Uterus (tissue), 2 donors: ENCODE data around the gene LARGE2.

Experiments used
- POLR2A ChIP-seq, 2 donors: fragments of 450-650 bp; IDR thresholded peaks; one replicate each; pipeline ENCODE4 v1.6.1; 2016; ENCODE audit warnings: antibody characterized with exemption in 2 of 2, mild to moderate bottlenecking in 1 of 2, moderate library complexity in 1 of 2
- TF ChIP-seq, protein P1 (sequence below), 4 experiments: fragments of 200-600 bp in 2 of 4; fragments of 450-650 bp in 2 of 4; sonication (generic) in 2 of 4; IDR thresholded peaks; one replicate each; pipeline ENCODE4 v1.5.1; 2016 to 2019; ENCODE audit warnings: antibody characterized with exemption in 4 of 4, mild to moderate bottlenecking in 2 of 4, moderate library complexity in 1 of 4

DNA sequence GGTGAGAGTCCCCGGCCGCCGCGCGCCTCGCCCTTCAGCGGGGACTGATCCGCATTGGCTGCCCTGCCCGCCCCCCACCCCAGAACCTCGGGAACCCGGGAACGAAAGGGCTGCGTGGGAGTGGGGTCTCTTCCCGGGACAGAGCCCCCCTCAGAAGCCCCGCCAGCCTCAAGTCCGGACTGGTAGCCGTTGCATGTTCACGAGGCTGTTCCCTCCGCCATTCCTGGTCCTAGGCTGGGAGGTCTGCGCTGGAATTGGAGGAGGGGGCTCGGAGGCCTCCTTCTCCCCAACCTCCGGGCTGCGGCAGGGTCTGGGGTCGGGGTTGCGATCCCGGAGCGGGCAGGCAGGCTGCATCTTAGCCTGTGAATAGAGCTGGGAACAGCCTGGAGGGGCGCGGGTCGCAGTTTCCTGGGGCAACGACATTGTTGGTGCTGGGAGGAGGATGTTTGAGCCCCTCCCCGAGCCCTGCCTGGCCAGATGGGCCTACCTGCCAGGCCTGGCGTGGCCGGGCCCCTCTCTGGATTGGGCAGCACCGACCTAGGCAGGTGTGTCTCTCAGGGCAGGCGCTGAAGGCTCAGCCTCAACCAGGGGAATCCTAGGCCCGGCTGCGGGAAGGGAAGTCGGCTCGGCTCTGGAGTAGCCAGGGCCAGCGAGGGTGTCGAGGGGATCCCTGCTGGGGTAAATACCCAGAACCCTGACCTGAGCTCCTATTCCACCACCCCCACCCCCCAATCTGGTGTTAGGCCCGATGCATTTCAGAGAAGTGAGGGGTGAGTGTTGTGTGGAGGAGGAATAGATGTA lies 36.3 kb upstream of the LARGE2 start:
- TF ChIP-seq, protein P1, sequence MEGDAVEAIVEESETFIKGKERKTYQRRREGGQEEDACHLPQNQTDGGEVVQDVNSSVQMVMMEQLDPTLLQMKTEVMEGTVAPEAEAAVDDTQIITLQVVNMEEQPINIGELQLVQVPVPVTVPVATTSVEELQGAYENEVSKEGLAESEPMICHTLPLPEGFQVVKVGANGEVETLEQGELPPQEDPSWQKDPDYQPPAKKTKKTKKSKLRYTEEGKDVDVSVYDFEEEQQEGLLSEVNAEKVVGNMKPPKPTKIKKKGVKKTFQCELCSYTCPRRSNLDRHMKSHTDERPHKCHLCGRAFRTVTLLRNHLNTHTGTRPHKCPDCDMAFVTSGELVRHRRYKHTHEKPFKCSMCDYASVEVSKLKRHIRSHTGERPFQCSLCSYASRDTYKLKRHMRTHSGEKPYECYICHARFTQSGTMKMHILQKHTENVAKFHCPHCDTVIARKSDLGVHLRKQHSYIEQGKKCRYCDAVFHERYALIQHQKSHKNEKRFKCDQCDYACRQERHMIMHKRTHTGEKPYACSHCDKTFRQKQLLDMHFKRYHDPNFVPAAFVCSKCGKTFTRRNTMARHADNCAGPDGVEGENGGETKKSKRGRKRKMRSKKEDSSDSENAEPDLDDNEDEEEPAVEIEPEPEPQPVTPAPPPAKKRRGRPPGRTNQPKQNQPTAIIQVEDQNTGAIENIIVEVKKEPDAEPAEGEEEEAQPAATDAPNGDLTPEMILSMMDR (IDR thresholded peaks at IDR 0.05) = no peak
- no peak for TF ChIP-seq POLR2A (IDR thresholded peaks at IDR 0.05)
